IMR-90 (cell line): ENCODE data around the gene RXYLT1. TPM values are rescaled to one million over a fixed set of nuclear protein-coding genes. Genes with fewer than 3 reads are reported as not detected.
A peak's percentile ranks its signal among the peaks of the same experiment; 100 is the strongest.

Source experiments
- ATAC-seq: fragments of 200-7000 bp; cut with Tn5 transposase; 2 replicates; pipeline ENCODE4 v1.9.1; 2020; ENCODE audit warnings: low read depth, mild to moderate bottlenecking, moderate library complexity
- BruUV-seq: library from RNA; stranded (reverse); fragments of 400-500 nt; replicated peaks from 2 replicates; lab custom pipeline; 2021; lab: Mats Ljungman, UMichigan
- CTCF ChIA-PET: fragments of 300-600 bp; formaldehyde crosslinking; extraction: SDS; loops from one replicate; lab custom pipeline; 2021; ENCODE audit warnings: antibody characterized with exemption; lab: Yijun Ruan, JAX
- POLR2A ChIA-PET: fragments of 300-600 bp; sonication (Branson Sonifier 250); formaldehyde crosslinking; loops from one replicate; lab custom pipeline; 2022; ENCODE audit warnings: antibody characterized with exemption; ENCODE audit not compliant: unreplicated experiment; lab: Charles Lee
- DNase-seq: peaks from one replicate; pipeline ENCODE4 v3.0.0; 2013
- H2AFZ ChIP-seq: replicated peaks from 2 replicates; pipeline ENCODE3; 2013; ENCODE audit warnings: low read length, mild to moderate bottlenecking; ENCODE audit not compliant: poor library complexity
- H2AK5ac ChIP-seq: 2 replicates; pipeline ENCODE4 v1.6.1; 2013; ENCODE audit warnings: low read depth, low read length, inconsistent platforms
- H2AK9ac ChIP-seq: replicated peaks from 2 replicates; pipeline ENCODE3; 2013; ENCODE audit warnings: mild to moderate bottlenecking, low read depth, low read length, moderate library complexity; ENCODE audit not compliant: poor library complexity
- H2BK120ac ChIP-seq: 2 replicates; pipeline ENCODE4 v1.6.1; 2013; ENCODE audit warnings: low read depth, low read length, inconsistent platforms
- H2BK15ac ChIP-seq: 3 replicates; pipeline ENCODE4 v1.6.1; 2013; ENCODE audit warnings: low read depth, low read length, inconsistent platforms
- H2BK20ac ChIP-seq: 2 replicates; pipeline ENCODE4 v1.6.1; 2013; ENCODE audit warnings: low read depth, mild to moderate bottlenecking, inconsistent platforms, low read length, moderate library complexity
- H2BK5ac ChIP-seq: 2 replicates; pipeline ENCODE4 v1.6.1; 2013; ENCODE audit warnings: mild to moderate bottlenecking, low read depth, low read length, inconsistent platforms; ENCODE audit not compliant: poor library complexity, severe bottlenecking
- H3K14ac ChIP-seq: replicated peaks from 2 replicates; pipeline ENCODE4 v1.6.1; 2013; ENCODE audit warnings: low read depth, low read length, inconsistent platforms
- H3K18ac ChIP-seq: 2 replicates; pipeline ENCODE4 v1.6.1; 2013; ENCODE audit warnings: low read depth, low read length, control low read depth
- H3K23ac ChIP-seq: 2 replicates; pipeline ENCODE4 v1.6.1; 2013; ENCODE audit warnings: low read depth, low read length, inconsistent platforms
- H3K27ac ChIP-seq: 2 replicates; pipeline ENCODE4 v1.5.1; 2013; ENCODE audit warnings: mild to moderate bottlenecking, control low read depth, low read length; ENCODE audit not compliant: insufficient read depth
- H3K27me3 ChIP-seq: 2 replicates; pipeline ENCODE4 v1.6.1; 2013; ENCODE audit warnings: low read length; ENCODE audit not compliant: control insufficient read depth, insufficient read depth
- H3K36me3 ChIP-seq: 2 replicates; pipeline ENCODE4 v1.6.1; 2013; ENCODE audit warnings: low read length, mixed read lengths; ENCODE audit not compliant: control insufficient read depth, insufficient read depth
- H3K4ac ChIP-seq: 2 replicates; pipeline ENCODE4 v1.6.1; 2013; ENCODE audit warnings: low read depth, low read length, inconsistent platforms
- H3K4me1 ChIP-seq: 2 replicates; pipeline ENCODE4 v1.6.1; 2013; ENCODE audit warnings: low read length, mixed read lengths; ENCODE audit not compliant: control insufficient read depth, insufficient read depth
- H3K4me2 ChIP-seq: 2 replicates; pipeline ENCODE4 v1.6.1; 2013; ENCODE audit warnings: low read depth, mild to moderate bottlenecking, control low read depth, low read length, moderate library complexity
- H3K4me3 ChIP-seq: 2 replicates; pipeline ENCODE4 v1.5.1; 2013; ENCODE audit warnings: low read depth, mild to moderate bottlenecking, control low read depth, low read length, moderate library complexity; ENCODE audit not compliant: insufficient read depth
- H3K56ac ChIP-seq: 2 replicates; pipeline ENCODE4 v1.6.1; 2013; ENCODE audit warnings: low read length, inconsistent platforms; ENCODE audit not compliant: insufficient read depth; ENCODE audit errors: extremely low read depth
- H3K79me1 ChIP-seq, 2 experiments: 2 replicates each; pipeline ENCODE4 v1.6.1; 2013; ENCODE audit warnings: low read length in 2 of 2, inconsistent platforms in 1 of 2, low read depth in 1 of 2
- H3K9ac ChIP-seq: 2 replicates; pipeline ENCODE4 v1.6.1; 2013; ENCODE audit warnings: low read depth, low read length, control low read depth
- H3K9me1 ChIP-seq: 2 replicates; pipeline ENCODE4 v1.6.1; 2013; ENCODE audit warnings: low read length, inconsistent platforms; ENCODE audit not compliant: insufficient read depth
- H3K9me3 ChIP-seq: 2 replicates; pipeline ENCODE4 v1.6.1; 2013; ENCODE audit warnings: low read length; ENCODE audit not compliant: control insufficient read depth, insufficient read depth
- H4K20me1 ChIP-seq: 2 replicates; pipeline ENCODE4 v1.6.1; 2013; ENCODE audit warnings: low read length, inconsistent platforms; ENCODE audit not compliant: insufficient read depth
- H4K5ac ChIP-seq: 2 replicates; pipeline ENCODE4 v1.6.1; 2013; ENCODE audit warnings: mild to moderate bottlenecking, low read depth, low read length, control low read depth
- H4K8ac ChIP-seq, 2 experiments: 2 replicates each; pipeline ENCODE4 v1.6.1; 2013; ENCODE audit warnings: low read depth in 2 of 2, low read length in 2 of 2, control low read depth in 1 of 2, inconsistent platforms in 1 of 2
- H4K91ac ChIP-seq: 2 replicates; pipeline ENCODE4 v1.6.1; 2013; ENCODE audit warnings: low read depth, low read length, inconsistent platforms; ENCODE audit not compliant: insufficient read depth
- BHLHE40 ChIP-seq: fragments of 150-350 bp; IDR thresholded peaks from 2 replicates; pipeline ENCODE4 v1.6.1; 2016; ENCODE audit warnings: mild to moderate bottlenecking, low read depth, low read length
- RAD21 ChIP-seq: IDR thresholded peaks from 2 replicates; pipeline ENCODE4 v1.6.1; 2012; ENCODE audit warnings: low read length, improper control_type of control experiment
- RCOR1 ChIP-seq: IDR thresholded peaks from 2 replicates; pipeline ENCODE4 v1.6.1; 2012; ENCODE audit warnings: mild to moderate bottlenecking, low read length, improper control_type of control experiment; ENCODE audit not compliant: insufficient replicate concordance
- RFX5 ChIP-seq: IDR thresholded peaks from 2 replicates; pipeline ENCODE4 v1.8.0; 2012; ENCODE audit warnings: low read depth, mild to moderate bottlenecking, low read length, moderate library complexity
- SMC3 ChIP-seq: fragments of 150-350 bp; IDR thresholded peaks from 2 replicates; pipeline ENCODE4 v1.6.1; 2016; ENCODE audit warnings: low read depth, mild to moderate bottlenecking, antibody characterized with exemption, low read length, moderate library complexity
- WGBS, 2 experiments: methylation state at CpG; one replicate each; pipeline versions ENCODE4 v1.1.5 to v1.1.7; 2013; ENCODE audit warnings: missing lambda C conversion rate in 2 of 2; ENCODE audit not compliant: insufficient read length in 1 of 2; ENCODE audit errors: extremely low coverage in 2 of 2; 5-methylcytosine and 5-hydroxymethylcytosine counted together
- dilution Hi-C: fragments of 300-500 bp; cut with HindIII; formaldehyde crosslinking; loops from one replicate; pipeline ENCODE4 v1.14.3; 2018; ENCODE audit warnings: low sequenced_read_pairs; ENCODE audit not compliant: unreplicated experiment
- in situ Hi-C: fragments of 300-500 bp; cut with MboI; formaldehyde crosslinking; loops from 3 replicates; pipeline ENCODE4 v1.14.3; 2019; ENCODE audit warnings: low sequenced_read_pairs, inconsistent platforms, mixed read lengths
- intact Hi-C: fragments of 100-400 bp; cut with micrococcal nuclease; formaldehyde crosslinking; loops from 2 replicates; pipeline ENCODE4 v1.10.0; 2022
- polyA plus RNA-seq, 3 experiments: library from polyadenylated mRNA; depleted of rRNA; stranded (reverse); fragments of >200 nt; gene quantifications; 2 replicates each; pipeline ENCODE4 v1.2.3, GENCODE V29; 2012; ENCODE audit warnings: low replicate concordance in 1 of 3
- total RNA-seq: library from RNA; depleted of rRNA; stranded (reverse); fragments of >200 nt; gene quantifications from 2 replicates; pipeline ENCODE4 v1.2.3, GENCODE V29; 2012
- TF ChIP-seq, protein P1 (sequence below): conservative IDR thresholded peaks from 2 replicates; pipeline ENCODE4 v1.5.1; 2012; ENCODE audit warnings: mild to moderate bottlenecking, low read depth, low read length, improper control_type of control experiment

Gene RXYLT1
- total and polyA plus RNA-seq, 2 of the 4 experiments (the other 2 are of a cell fraction): 9.0 to 9.5 TPM

DNA sequence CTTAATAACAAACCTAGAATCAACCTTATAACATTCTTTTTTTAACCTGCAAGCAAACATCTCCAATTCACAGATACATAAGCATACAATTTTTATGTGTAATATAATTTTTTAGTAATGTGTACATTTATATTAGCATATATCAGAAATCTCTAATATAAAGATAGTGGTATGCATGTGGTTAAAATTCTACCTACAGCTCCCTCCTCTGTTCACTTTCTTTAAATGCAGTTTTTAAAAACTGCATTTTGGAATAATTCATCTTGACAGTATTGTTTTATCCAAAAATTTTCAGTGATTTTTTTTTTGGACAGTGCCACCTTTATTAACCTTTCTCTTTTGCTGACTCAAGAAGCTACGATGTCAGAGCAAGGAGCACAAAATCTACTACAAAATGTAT is 13.2 kb upstream of the RXYLT1 start:
- intact Hi-C loops (no loop called here), dilution Hi-C loops (no loop called here), in situ Hi-C loops (no loop called here)
- Histone ChIP-seq H4K91ac (no peak overlapping the region), H3K27me3 (peaks cover 7% of the 10 kb centered on the region), H3K9ac (no peak overlapping the region), H3K18ac (no peak overlapping the region), H2BK20ac (no peak overlapping the region), H3K9me3 (peaks cover 6% of the 10 kb centered on the region), H3K4ac (no peak overlapping the region), H4K5ac (no peak overlapping the region), H3K9me1 (no peaks in the 10 kb centered on the region), H3K36me3 (no peaks in the 10 kb centered on the region), H2AK5ac (no peak overlapping the region), H2AK9ac (no peak overlapping the region), H4K8ac (no peak overlapping the region), H3K56ac (no peak overlapping the region), H3K14ac (no peak overlapping the region), H3K4me1 (no peaks in the 10 kb centered on the region), H2BK5ac (no peak overlapping the region), H3K79me1 (no peaks in the 10 kb centered on the region), H2AFZ (no peak overlapping the region), H3K4me3 (no peak overlapping the region), H4K20me1 (no peaks in the 10 kb centered on the region), H2BK120ac (no peak overlapping the region), H2BK15ac (no peak overlapping the region), H3K4me2 (no peak overlapping the region), H3K27ac (no peak overlapping the region), H3K23ac (no peak overlapping the region)
- ChIA-PET POLR2A (interaction anchor here (0.6 kb wide), 1 partner anchor 636 kb away, joined by 5 read pairs; no protein-coding TSS in a partner anchor), CTCF (interaction anchor here (0.6 kb wide), 1 partner anchor 12 kb away, joined by 7 read pairs; no protein-coding TSS in a partner anchor)
- BruUV-seq: no TSS peak
- WGBS, 2 experiments: no CpG with 5 or more reads among the region's 1 CpG
- TF ChIP-seq RFX5 (no peak), BHLHE40 (no peak), RCOR1 (no peak), RAD21 (no peak), SMC3 (0 out of 2 replicates have a peak, but pooled peaks have one; percentile 20)
- TF ChIP-seq, protein P1, sequence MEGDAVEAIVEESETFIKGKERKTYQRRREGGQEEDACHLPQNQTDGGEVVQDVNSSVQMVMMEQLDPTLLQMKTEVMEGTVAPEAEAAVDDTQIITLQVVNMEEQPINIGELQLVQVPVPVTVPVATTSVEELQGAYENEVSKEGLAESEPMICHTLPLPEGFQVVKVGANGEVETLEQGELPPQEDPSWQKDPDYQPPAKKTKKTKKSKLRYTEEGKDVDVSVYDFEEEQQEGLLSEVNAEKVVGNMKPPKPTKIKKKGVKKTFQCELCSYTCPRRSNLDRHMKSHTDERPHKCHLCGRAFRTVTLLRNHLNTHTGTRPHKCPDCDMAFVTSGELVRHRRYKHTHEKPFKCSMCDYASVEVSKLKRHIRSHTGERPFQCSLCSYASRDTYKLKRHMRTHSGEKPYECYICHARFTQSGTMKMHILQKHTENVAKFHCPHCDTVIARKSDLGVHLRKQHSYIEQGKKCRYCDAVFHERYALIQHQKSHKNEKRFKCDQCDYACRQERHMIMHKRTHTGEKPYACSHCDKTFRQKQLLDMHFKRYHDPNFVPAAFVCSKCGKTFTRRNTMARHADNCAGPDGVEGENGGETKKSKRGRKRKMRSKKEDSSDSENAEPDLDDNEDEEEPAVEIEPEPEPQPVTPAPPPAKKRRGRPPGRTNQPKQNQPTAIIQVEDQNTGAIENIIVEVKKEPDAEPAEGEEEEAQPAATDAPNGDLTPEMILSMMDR: peak; percentile 29
- DNase-seq (no peak), ATAC-seq (no peak)
